A549 (cell line): ENCODE results near the gene DPYD.

Experiments used
- CTCF ChIP-seq: fragments of >200 bp; sonication (Bioruptor Twin); formaldehyde crosslinking; IDR thresholded peaks from 3 replicates; pipeline ENCODE4 v1.5.1; 2016
- ELK1 ChIP-seq: fragments of 150-350 bp; IDR thresholded peaks from 2 replicates; pipeline ENCODE4 v1.6.1; 2014; ENCODE audit warnings: low read depth, mild to moderate bottlenecking, low read length
- KDM1A ChIP-seq: fragments of 200-600 bp; sonication (generic); IDR thresholded peaks from 2 replicates; pipeline ENCODE4 v1.6.1; 2016; ENCODE audit warnings: low read depth, mild to moderate bottlenecking
- MYC ChIP-seq: IDR thresholded peaks from 2 replicates; pipeline ENCODE4 v1.6.1; 2012; ENCODE audit warnings: mild to moderate bottlenecking, inconsistent platforms, low read length, improper control_type of control experiment, borderline replicate concordance
- POLR2A ChIP-seq: IDR thresholded peaks from 2 replicates; pipeline ENCODE4 v1.6.1; 2012; ENCODE audit warnings: mild to moderate bottlenecking, low read length
- RAD21 ChIP-seq, 2 experiments: fragments of >200 bp in 1 of 2; sonication (Bioruptor Twin) in 1 of 2; formaldehyde crosslinking in 1 of 2; IDR thresholded peaks in 1 of 2; conservative IDR thresholded peaks in 1 of 2; 2 replicates in 1 of 2; 3 replicates in 1 of 2; pipeline ENCODE4 v1.6.1; 2012 to 2018; ENCODE audit warnings: inconsistent platforms in 1 of 2
- USF2 ChIP-seq: fragments of 450-650 bp; IDR thresholded peaks from 2 replicates; pipeline ENCODE4 v1.6.1; 2014; ENCODE audit warnings: antibody characterized with exemption
- ZC3H11A ChIP-seq: fragments of 450-650 bp; IDR thresholded peaks from 2 replicates; pipeline ENCODE4 v1.6.1; 2014; ENCODE audit warnings: antibody characterized with exemption, mild to moderate bottlenecking

GRCh38 chr1:97158691-97159096 lies 762.1 kb downstream of the DPYD start:
- TF ChIP-seq ELK1 (no peak), CTCF (no peak), MYC (no peak), KDM1A (no peak), POLR2A (no peak), ZC3H11A (no peak), RAD21 (conservative IDR thresholded peaks at IDR 0.05 in 1 of 2, IDR thresholded peaks at IDR 0.05 in 1 of 2) (no peak), USF2 (no peak)
